PFSK-1 (cell line): ENCODE data around the gene C5AR1.

Experiments used
- POLR2AphosphoS5 ChIP-seq: IDR thresholded peaks from 2 replicates; pipeline ENCODE4 v1.6.1; 2012; ENCODE audit warnings: low read depth, mild to moderate bottlenecking, control low read depth, low read length, moderate library complexity
- REST ChIP-seq, 2 experiments: IDR thresholded peaks; 2 replicates each; pipeline versions ENCODE4 v1.6.1 to v1.8.0; 2011 to 2012; ENCODE audit warnings: low read depth in 2 of 2, low read length in 2 of 2, control low read depth in 1 of 2, inconsistent platforms in 1 of 2, mild to moderate bottlenecking in 1 of 2, moderate library complexity in 1 of 2; ENCODE audit not compliant: insufficient read depth in 1 of 2
- SIN3A ChIP-seq: IDR thresholded peaks from 2 replicates; pipeline ENCODE4 v1.6.1; 2012; ENCODE audit warnings: mild to moderate bottlenecking, low read length, moderate library complexity, borderline replicate concordance; ENCODE audit not compliant: insufficient read depth

GRCh38 chr19:47341734-47342133 lies 32.1 kb downstream of the C5AR1 start:
- no peak for TF ChIP-seq REST (IDR thresholded peaks at IDR 0.05; ENCODE audit: insufficient read depth in 1 of 2, low read depth in 2 of 2, low read length in 2 of 2)
- no peak for TF ChIP-seq POLR2AphosphoS5
- TF ChIP-seq SIN3A: no peak
